Transverse colon (tissue), 4 donors: ENCODE data around the gene MANBA. TPM values are rescaled to one million over a fixed set of nuclear protein-coding genes. Genes with fewer than 3 reads are reported as not detected.

ENCODE experiments used
- DNase-seq: peaks from one replicate; pipeline ENCODE4 v3.0.0-alpha.2; 2019
- H3K27ac ChIP-seq, 4 donors: fragments of 200-600 bp; sonication (generic); 2 replicates each; pipeline ENCODE4 v1.5.1; 2016 to 2018; ENCODE audit warnings: inconsistent platforms in 4 of 4
- H3K27me3 ChIP-seq: fragments of 200-600 bp; sonication (generic); 2 replicates; pipeline ENCODE4 v1.5.1; 2017; ENCODE audit warnings: inconsistent platforms
- H3K36me3 ChIP-seq, 4 donors: fragments of 200-600 bp; sonication (generic); 2 replicates each; pipeline ENCODE4 v1.5.1; 2017 to 2019; ENCODE audit warnings: inconsistent platforms in 4 of 4
- H3K4me1 ChIP-seq, 4 donors: fragments of 200-600 bp; sonication (generic); 2 replicates each; pipeline ENCODE4 v1.5.1; 2017 to 2020; ENCODE audit warnings: inconsistent platforms in 4 of 4
- H3K4me3 ChIP-seq, 4 donors: fragments of 200-600 bp; sonication (generic); 1 replicate in 1 of 4; 2 replicates in 3 of 4; pipeline versions ENCODE4 v1.5.1 to v1.6.1; 2017 to 2019; ENCODE audit warnings: inconsistent platforms in 4 of 4
- H3K9me3 ChIP-seq, 2 donors: fragments of 200-600 bp; sonication (generic); 2 replicates each; pipeline ENCODE4 v1.5.1; 2017 to 2019; ENCODE audit warnings: inconsistent platforms in 2 of 2
- EP300 ChIP-seq: sonication (generic); formaldehyde crosslinking; IDR thresholded peaks from one replicate; pipeline ENCODE4 v1.6.1; 2017; ENCODE audit warnings: antibody characterized with exemption, low read depth
- POLR2A ChIP-seq: fragments of 450-650 bp; IDR thresholded peaks from one replicate; pipeline ENCODE4 v1.6.1; 2016; ENCODE audit warnings: antibody characterized with exemption, mild to moderate bottlenecking, moderate library complexity
- POLR2AphosphoS5 ChIP-seq, 3 donors: sonication (generic); formaldehyde crosslinking; IDR thresholded peaks; one replicate each; pipeline ENCODE4 v1.6.1; 2016; ENCODE audit warnings: antibody characterized with exemption in 3 of 3
- WGBS, 2 donors: methylation state at CpG; one replicate each; pipeline ENCODE4 v1.1.5; 2018; ENCODE audit warnings: low coverage in 1 of 2; 5-methylcytosine and 5-hydroxymethylcytosine counted together
- in situ Hi-C, 4 donors: fragments of 200-750 bp; cut with MboI; loops; one replicate each; pipeline versions ENCODE4 v1.15.0 to v1.15.1; 2017; ENCODE audit warnings: low sequenced_read_pairs in 3 of 4, low pct_ligation_motif_present in 1 of 4, low pct_unique_long_range_greater_than_20kb in 1 of 4
- intact Hi-C: fragments of 100-400 bp; cut with DNase I; formaldehyde crosslinking; loops from one replicate; pipeline ENCODE4 v1.15.1; 2023; ENCODE audit warnings: low total_unique reads
- total RNA-seq, 4 donors: library from RNA; depleted of rRNA; stranded (reverse); fragments of >200 nt; gene quantifications; one replicate each; pipeline ENCODE4 v1.1.0, GENCODE V29; 2016
- TF ChIP-seq, protein P1 (sequence below), 5 experiments: fragments of 200-600 bp in 3 of 5; fragments of 450-650 bp in 2 of 5; sonication (generic) in 3 of 5; IDR thresholded peaks; 1 replicate in 2 of 5; 2 replicates in 3 of 5; pipeline ENCODE4 v1.5.1; 2016 to 2017; ENCODE audit warnings: antibody characterized with exemption in 5 of 5, inconsistent platforms in 3 of 5, mild to moderate bottlenecking in 2 of 5, moderate library complexity in 1 of 5

Gene MANBA
- total RNA-seq, 4 donors from 2014 or later = 7.5 to 110 (median 27.9) TPM

DNA sequence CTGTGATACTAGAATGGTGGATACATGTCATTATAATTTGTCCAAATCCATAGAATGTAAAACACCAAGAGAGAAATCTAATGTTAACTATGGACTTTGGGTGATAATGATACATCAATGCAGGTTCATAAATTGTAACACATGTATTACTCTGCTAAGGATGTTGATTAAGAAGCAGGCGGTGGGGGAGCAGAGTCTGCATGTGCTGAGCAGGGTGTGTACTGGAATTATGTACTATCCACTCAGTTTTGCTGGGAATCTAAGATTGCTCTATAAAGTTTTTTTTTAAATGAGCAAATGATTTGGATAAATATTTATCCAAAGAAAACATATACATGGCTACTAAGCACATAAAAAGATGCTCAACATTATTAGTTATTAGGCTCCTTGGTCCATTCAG lies 15.0 kb upstream of the MANBA start:
- Histone ChIP-seq H3K27me3 (no peaks in the 10 kb centered on the region), H3K36me3 (no peaks in the 10 kb centered on the region), H3K4me3 (no peak overlapping the region), H3K4me1 (peaks cover 0 to 8% (median 1%) of the 10 kb centered on the region in 4 donors), H3K27ac (no peak overlapping the region), H3K9me3 (no peaks in the 10 kb centered on the region)
- in situ Hi-C loops = no loop called here
- intact Hi-C loops = no loop called here
- no peak for DNase-seq
- TF ChIP-seq POLR2AphosphoS5 (IDR thresholded peaks at IDR 0.05) (no peak), EP300 (no peak), POLR2A (no peak)
- TF ChIP-seq, protein P1, sequence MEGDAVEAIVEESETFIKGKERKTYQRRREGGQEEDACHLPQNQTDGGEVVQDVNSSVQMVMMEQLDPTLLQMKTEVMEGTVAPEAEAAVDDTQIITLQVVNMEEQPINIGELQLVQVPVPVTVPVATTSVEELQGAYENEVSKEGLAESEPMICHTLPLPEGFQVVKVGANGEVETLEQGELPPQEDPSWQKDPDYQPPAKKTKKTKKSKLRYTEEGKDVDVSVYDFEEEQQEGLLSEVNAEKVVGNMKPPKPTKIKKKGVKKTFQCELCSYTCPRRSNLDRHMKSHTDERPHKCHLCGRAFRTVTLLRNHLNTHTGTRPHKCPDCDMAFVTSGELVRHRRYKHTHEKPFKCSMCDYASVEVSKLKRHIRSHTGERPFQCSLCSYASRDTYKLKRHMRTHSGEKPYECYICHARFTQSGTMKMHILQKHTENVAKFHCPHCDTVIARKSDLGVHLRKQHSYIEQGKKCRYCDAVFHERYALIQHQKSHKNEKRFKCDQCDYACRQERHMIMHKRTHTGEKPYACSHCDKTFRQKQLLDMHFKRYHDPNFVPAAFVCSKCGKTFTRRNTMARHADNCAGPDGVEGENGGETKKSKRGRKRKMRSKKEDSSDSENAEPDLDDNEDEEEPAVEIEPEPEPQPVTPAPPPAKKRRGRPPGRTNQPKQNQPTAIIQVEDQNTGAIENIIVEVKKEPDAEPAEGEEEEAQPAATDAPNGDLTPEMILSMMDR (IDR thresholded peaks at IDR 0.05) = no peak
- WGBS, 2 donors = 43 to 85% methylated on average over 1 of the region's 1 CpG

DNA sequence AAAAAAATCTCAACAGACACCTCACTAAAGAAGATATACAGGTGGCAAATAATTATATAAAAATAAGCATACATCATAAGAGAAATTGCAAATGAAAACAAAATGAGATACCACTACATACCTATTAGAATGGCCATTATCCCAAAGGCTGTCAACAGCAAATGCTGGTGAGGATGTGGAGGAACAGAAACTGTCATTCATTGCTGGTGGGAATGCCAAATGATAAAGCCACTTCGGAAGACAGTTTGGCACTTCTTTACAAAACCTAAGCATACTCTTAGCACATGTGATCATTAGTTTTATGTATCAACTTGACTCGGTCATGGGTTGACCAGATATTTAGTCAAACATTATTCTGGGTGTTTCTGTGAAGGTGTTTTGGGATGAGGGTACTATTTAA lies 13.5 kb upstream of the MANBA start:
- intact Hi-C loops (no loop called here), in situ Hi-C loops (no loop called here)
- Histone ChIP-seq H3K27me3 (no peaks in the 10 kb centered on the region), H3K9me3 (no peaks in the 10 kb centered on the region), H3K4me3 (no peak overlapping the region), H3K4me1 (peaks cover 0 to 4% (median 1%) of the 10 kb centered on the region in 4 donors), H3K27ac (no peak overlapping the region), H3K36me3 (no peaks in the 10 kb centered on the region)
- DNase-seq = no peak
- TF ChIP-seq EP300 = no peak
- TF ChIP-seq, protein P1 (IDR thresholded peaks at IDR 0.05) = no peak
- TF ChIP-seq POLR2A = no peak
- no peak for TF ChIP-seq POLR2AphosphoS5 (IDR thresholded peaks at IDR 0.05)
- 79 to 90% methylated on average over 2 of the region's 2 CpGs for WGBS, 2 donors

DNA sequence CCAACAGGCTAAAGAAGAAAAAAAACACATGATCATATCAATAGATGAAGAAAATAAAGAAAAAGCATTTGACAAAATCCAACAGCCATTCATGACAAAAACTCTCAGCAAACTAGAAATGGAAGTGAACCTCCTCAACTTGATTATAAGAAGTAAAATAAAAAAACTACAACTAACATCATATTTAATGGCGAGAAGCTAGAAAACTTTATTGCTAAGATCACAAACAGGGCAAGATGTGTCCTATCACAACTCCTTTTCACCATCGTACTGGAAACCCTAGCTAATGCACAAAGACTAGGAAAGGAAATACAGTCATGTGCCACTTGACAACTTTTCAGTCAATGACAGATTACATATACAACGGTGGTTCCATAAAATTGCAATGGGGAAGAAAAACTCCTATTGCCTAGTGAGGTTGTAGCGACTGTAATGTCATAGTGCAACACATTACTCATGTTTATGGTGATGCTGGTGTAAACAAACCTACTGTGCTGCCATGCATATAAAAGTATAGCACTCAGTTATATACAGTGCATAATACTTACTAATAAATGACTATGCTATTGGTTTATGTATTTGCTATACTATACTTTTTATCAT lies 12.1 kb upstream of the MANBA start:
- in situ Hi-C loops = no loop called here
- Histone ChIP-seq H3K27ac (no peak overlapping the region), H3K9me3 (no peaks in the 10 kb centered on the region), H3K4me3 (no peak overlapping the region), H3K4me1 (no peaks in the 10 kb centered on the region), H3K36me3 (no peaks in the 10 kb centered on the region), H3K27me3 (no peaks in the 10 kb centered on the region)
- WGBS, 2 donors = 58 to 72% methylated on average over 4 of the region's 4 CpGs
- TF ChIP-seq, protein P1 (IDR thresholded peaks at IDR 0.05) = no peak
- TF ChIP-seq POLR2AphosphoS5 (IDR thresholded peaks at IDR 0.05) = no peak
- TF ChIP-seq POLR2A = no peak
- no peak for TF ChIP-seq EP300
- intact Hi-C loops = no loop called here
- DNase-seq = no peak

DNA sequence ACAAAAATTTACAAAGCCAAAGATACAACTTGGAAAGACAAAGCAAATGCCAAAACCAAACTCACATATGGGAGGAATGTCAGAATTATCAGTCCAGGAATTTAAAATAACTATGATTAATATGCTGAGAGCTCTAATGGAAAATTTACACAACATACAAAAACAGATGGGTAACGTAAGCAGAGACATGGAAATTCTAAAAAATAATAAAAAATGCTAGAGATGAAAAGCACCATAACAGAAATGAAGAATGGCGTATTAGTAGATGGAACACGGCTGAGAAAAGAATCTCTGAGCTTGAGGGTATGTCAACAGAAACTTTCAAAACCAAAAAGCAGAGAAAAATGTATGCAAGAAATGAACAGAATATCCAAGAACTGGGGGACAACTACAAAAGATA lies 4.1 kb upstream of the MANBA start:
- in situ Hi-C loops (no loop called here), intact Hi-C loops (no loop called here)
- H3K36me3 ChIP-seq = no peaks in the 10 kb centered on the region
- no peaks in the 10 kb centered on the region for H3K9me3 ChIP-seq
- no peak overlapping the region for H3K27ac ChIP-seq
- TF ChIP-seq POLR2AphosphoS5 (IDR thresholded peaks at IDR 0.05) (no peak), EP300 (no peak), POLR2A (no peak)
- TF ChIP-seq, protein P1 (IDR thresholded peaks at IDR 0.05) = no peak
- no peaks in the 10 kb centered on the region for H3K27me3 ChIP-seq
- 83 to 90% methylated on average over 3 of the region's 3 CpGs for WGBS, 2 donors
- DNase-seq = no peak
- peaks cover 0 to 7% (median 3%) of the 10 kb centered on the region in 4 donors for H3K4me1 ChIP-seq
- H3K4me3 ChIP-seq = no peak overlapping the region
